ENCODE measurements around the gene VPS16.
"Not testable (repeated sequence)": the region's sequence is repeated elsewhere in the genome, so short reads cannot be mapped to it uniquely, and the experiment has no call there.

The VPS16 gene

GRCh38 chr20:2825761-2826160, 14.8 kb upstream of the VPS16 start:
- TF ChIP-seq CTCF (IDR thresholded peaks at IDR 0.05; ENCODE audit: low read depth, low read length): no peak
- H3K4me3 ChIP-seq (ENCODE audit: low read depth, low read length): no peak overlapping the region

- no peak overlapping the region for H3K4me3 ChIP-seq (ENCODE audit: low read depth, low read length)
- TF ChIP-seq CTCF (IDR thresholded peaks at IDR 0.05; ENCODE audit: low read depth, low read length): no peak
Observed at GRCh38 chr20:2826655-2827054, 13.9 kb upstream of the VPS16 start.

GRCh38 chr20:2829376-2829775, 11.2 kb upstream of the VPS16 start:
- no peak for TF ChIP-seq CTCF (IDR thresholded peaks at IDR 0.05; ENCODE audit: low read depth, low read length)

DNA sequence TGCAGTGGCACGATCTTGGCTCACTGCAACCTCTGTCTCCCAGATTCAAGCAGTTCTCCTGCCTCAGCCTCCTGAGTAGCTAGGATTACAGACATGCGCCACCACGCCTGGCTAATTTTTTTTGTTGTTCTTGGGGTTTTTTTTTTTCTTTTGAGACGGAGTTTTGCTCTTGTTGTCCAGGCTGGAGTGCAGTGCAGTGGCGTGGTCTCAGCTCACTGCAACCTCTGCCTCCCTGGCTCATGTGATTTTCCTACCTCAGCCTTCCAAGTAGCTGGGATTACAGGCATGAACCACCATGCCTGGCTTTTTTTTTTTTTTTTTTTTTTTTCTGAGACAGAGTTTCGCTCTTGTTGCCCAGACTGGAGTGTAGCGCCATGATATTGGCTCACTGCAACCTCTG, 9.3 kb upstream of the VPS16 start:
- not testable (repeated sequence) for H3K4me3 ChIP-seq (ENCODE audit: low read depth, low read length)

More at GRCh38 chr20:2829376-2829775, 11.2 kb upstream of the VPS16 start:
- no peak overlapping the region for H3K4me3 ChIP-seq (ENCODE audit: low read depth, low read length)

DNA sequence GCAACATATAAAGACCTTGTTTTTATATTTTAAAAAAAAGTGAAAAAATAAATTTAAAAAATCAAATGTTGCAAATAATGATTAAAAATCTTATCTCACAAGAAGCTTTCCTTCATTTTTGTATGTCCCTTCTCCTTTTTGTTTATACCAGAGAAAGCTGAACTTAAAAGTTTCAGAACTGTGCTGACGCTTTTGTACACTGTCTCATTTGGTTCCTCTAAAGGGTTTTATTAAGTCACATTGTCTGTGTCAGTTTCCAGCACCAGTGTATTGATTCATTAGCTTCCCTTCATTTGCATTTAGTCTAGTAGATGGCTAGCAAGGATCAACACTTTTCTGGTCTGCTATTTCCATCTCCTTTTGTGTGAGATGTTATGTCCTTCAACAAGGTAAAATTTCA, 6.8 kb upstream of the VPS16 start:
- no peak overlapping the region for H3K4me3 ChIP-seq (ENCODE audit: low read depth, low read length)
- no peak for TF ChIP-seq CTCF (IDR thresholded peaks at IDR 0.05; ENCODE audit: low read depth, low read length)

DNA sequence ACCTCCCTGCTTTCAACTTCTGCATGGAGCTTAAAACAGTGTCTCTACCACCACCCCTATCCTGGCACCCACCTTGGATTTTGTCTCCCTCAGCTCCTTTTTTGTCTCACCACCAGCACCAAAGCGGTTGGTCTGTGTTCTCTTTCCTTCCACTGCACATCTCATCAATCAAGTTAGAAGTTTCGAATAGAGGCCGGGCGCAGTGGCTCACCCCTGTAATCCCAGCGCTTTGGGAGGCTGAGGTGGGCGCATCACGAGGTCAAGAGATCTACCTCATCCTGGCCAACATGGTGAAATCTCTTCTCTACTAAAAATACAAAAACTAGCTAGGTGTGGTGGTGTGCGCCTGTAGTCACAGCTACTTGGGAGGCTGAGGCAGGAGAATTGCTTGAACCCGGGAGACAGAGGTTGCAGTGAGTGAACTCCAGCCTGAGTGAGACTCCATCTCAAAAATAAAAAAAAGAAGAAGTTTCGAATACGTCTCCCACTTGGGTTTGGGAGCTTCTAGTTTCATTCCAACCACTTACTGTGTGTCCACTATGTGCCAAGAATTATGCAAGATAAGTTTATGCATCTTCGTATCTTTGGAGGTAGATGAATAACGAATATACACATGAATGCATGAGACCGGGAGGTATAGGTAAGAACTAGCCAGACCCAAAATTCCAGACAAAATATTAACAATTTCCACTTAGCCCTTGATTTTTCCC, 6.0 kb upstream of the VPS16 start:
- TF ChIP-seq CTCF (IDR thresholded peaks at IDR 0.05; ENCODE audit: low read depth, low read length): no peak

GRCh38 chr20:2835331-2835796, 5.2 kb upstream of the VPS16 start:
- no peak overlapping the region for H3K4me3 ChIP-seq (ENCODE audit: low read depth, low read length)
- no peak for TF ChIP-seq CTCF (IDR thresholded peaks at IDR 0.05; ENCODE audit: low read depth, low read length)

More for the DNA sequence above, 6.0 kb upstream of the VPS16 start:
- no peak overlapping the region for H3K4me3 ChIP-seq (ENCODE audit: low read depth, low read length)

GRCh38 chr20:2836035-2836434, 4.5 kb upstream of the VPS16 start:
- no peak overlapping the region for H3K4me3 ChIP-seq (ENCODE audit: low read depth, low read length)

More at GRCh38 chr20:2836035-2836434, 4.5 kb upstream of the VPS16 start:
- TF ChIP-seq CTCF (IDR thresholded peaks at IDR 0.05; ENCODE audit: low read depth, low read length): no peak

All from WI38 (cell line).